HG03025 (cell line): ENCODE data around the gene ELMO2.

Experiments used
- ATAC-seq: cut with Tn5 transposase; IDR thresholded peaks from one replicate; pipeline ENCODE4 v1.9.1; 2021; ENCODE audit warnings: mild to moderate bottlenecking, moderate library complexity; ENCODE audit not compliant: unreplicated experiment, low FRiP score

The ELMO2 gene

GRCh38 chr20:46334303-46334904, 72.0 kb downstream of the ELMO2 start:
- ATAC-seq = no peak

- no peak for ATAC-seq
Observed at GRCh38 chr20:46333161-46333991, 73.0 kb downstream of the ELMO2 start.

DNA sequence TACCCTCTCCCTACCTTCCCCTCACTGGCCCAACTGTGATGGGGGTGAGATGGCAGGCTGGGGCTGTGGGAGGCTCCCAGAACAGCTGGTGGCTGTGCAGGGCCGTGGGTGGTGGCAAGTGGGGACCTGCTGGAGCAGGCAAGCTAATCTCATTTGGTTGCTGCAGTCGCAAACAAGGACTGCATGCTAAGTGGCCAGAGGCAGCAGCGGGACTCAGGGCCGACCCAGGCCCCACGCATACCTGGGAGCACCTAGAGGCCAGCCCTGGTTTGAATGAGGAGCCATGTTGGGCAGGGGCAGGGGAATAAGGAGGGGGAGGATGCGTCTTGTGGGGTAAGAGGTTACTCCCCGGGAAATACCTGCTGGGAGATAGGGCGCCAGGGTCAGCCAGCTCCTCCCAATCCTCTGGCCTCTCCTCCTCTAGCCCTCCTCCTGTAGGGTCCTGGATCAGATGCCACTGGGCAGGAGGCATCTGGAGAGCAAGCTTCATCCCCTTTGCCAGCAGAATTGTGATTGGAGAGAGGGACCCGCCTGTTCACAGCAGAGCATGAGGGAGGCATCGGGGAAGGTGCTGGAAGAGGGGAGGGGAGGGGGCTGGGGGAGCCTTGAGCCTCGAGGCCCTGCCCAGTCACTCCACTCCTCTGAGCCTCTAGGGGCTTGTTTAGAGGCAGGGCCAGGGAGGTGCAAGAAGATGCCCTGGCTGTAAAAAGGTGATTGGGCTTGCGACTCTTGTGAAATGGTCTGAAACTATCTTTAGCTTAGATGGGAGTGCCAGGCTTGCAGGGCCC, 73.8 kb downstream of the ELMO2 start:
- no peak for ATAC-seq

- no peak for ATAC-seq
Observed at GRCh38 chr20:46331611-46332361, 74.6 kb downstream of the ELMO2 start.

DNA sequence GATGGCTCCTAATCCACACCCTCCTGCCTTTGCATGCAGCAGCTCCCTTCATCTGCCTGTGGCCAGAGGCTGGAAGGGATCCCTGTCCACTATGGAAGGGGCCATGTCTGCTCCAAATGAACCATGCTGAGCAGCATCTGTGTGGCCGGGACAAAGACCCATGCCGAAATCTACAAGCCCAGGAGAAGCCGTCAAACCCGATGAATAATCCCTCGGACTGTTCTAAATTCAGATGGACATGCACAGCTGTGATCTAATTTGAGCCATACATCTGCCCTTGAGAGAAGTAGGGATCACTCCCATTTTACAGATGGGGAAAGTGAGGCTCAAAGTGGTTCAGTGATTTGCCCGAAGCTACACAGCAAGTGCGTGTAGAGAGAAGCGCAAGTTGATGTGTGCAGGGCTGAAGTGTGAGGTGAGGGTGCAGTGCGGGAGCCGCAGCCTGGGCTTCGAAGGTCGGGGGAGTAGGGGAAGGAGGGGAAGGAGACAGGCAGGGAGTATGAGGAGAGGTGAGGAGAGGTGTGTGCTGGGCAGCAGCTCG, 75.5 kb downstream of the ELMO2 start:
- ATAC-seq = no peak

GRCh38 chr20:46330072-46330763, 76.2 kb downstream of the ELMO2 start:
- no peak for ATAC-seq

DNA sequence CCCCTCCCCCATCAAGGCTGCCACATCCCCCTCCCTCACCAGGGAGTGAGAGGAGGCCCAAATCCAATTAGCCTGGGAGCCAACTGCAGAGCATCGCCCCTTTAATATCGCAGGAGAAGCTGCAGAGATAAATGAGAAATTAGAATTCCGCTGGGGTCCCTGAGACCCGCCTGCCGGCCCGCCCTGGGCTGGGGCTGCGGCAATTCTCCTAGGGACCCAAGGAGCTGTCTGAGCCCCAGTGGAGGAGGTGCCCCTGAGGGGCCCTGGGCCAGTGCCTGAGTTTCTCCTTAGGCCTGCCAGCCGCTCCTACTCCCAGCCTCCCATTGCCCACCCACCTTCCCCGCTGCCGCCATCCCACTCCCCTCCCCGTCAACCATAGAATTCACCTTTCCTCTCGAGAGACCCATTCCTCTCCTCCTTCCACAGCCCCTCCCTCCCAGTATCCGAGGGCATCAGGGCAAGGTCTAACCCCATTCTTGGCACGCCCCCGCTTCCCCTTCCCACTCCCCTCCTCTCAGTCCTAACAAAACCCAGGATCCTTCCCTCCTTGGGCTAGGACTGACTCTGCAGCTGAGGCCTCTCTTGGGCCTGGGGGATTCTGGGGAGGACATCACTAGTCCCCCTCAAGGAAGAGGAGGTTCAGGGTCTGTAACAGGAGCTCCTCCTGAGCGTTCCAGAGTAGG, 78.1 kb downstream of the ELMO2 start:
- no peak for ATAC-seq

DNA sequence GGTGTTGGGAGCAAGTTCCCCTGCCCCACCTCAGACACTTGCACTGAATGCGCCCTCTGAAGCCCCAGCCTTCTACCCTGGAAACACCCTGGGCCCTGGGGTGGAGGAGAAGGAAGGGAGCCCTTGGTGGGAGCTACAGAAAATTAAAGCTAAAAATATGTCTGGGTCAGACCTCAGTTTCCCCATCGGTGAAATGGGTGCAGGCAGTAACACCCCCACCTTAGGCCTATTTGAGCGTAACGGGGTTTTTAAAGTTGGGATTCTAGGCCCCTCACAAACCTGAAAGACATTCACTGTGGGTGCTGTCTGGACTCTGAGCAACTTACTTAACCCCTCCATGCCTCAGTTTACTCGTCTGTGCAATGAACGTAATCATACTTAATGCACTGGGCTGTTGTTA, 78.9 kb downstream of the ELMO2 start:
- ATAC-seq = no peak

GRCh38 chr20:46325789-46326188, 80.6 kb downstream of the ELMO2 start:
- no peak for ATAC-seq

DNA sequence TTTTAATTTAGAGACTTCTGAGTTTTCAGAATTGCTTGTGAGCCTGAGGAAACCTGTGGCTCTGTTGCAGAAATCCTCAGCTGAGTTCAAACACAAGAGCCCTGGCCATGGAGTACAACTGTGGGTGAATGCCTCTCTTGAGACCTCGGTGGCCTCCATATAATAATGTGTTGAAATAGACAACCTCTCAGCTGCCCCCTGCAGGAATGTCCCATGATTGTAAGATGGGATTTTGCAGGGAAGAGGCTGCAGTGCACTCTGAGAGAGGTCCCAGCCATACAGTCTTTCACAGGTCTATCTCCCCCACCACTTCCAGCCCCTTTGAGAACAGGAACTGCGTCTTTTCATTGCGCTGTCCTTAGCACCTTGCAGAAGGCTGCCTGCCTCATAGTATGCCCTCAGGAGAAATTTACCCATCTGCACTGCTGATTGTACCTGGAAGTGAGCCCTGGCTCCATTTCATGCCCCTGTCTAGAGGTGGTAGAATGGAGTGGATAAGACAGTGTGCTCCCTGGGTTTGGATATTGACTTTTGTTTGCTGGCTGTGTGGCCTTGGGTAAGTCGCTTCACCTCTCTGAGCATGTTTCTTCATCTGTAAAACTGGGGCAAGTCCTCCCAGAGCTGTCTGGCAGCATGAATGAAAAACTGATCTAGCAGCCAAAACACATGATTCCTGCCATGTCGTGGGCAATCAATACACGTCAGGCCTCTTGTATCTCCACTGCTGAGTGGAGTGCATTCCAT, 81.3 kb downstream of the ELMO2 start:
- ATAC-seq = no peak

GRCh38 chr20:46324379-46324778, 82.0 kb downstream of the ELMO2 start:
- no peak for ATAC-seq

GRCh38 chr20:46323557-46323956, 82.9 kb downstream of the ELMO2 start:
- ATAC-seq = no peak

GRCh38 chr20:46322641-46323040, 83.8 kb downstream of the ELMO2 start:
- ATAC-seq = no peak

- ATAC-seq = no peak
Observed at GRCh38 chr20:46317685-46318177, 88.7 kb downstream of the ELMO2 start.

DNA sequence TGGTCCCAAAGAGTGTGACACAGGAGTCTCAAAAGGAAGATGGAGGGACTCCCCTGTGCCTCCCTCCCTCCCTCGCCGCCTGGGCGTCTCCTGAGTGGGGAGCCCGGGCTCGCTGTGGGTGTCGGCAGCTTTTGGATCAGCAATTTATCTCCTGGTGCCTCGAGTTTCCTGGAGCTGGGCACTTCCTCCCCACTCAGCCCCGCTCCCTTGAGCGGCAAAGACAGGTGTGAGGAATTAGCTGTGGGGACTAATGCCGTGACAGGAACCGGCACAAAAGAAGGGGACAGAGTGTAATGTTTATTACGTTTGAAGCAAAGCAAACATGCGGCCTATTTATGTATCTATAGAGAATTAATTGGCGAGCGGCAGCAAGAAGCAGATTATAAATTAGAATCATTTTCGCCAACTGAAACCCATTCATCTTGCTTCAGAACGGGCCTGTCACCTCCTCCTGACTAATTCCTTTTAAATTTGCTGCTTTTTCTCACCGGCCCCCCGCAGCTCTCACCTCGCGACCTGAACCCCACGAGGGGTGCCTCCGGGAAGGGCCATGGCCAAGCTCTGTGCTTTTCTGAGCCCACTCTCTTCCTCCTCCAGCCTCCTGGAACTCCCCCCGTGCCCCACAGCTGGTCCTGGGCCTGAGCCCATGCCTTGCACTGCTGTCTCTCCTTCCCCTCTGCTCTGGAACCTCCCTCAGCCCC, 89.3 kb downstream of the ELMO2 start:
- ATAC-seq = no peak
